Muscle of leg (tissue), 11 donors: Measurements from ENCODE around the gene UVRAG. TPM values are rescaled to one million over a fixed set of nuclear protein-coding genes. Genes with fewer than 3 reads are reported as not detected.

Experiments
- DNase-seq: peaks from one replicate; pipeline ENCODE4 v3.0.0; 2013
- H3K27ac ChIP-seq: one replicate; pipeline ENCODE4 v1.5.1; 2013; ENCODE audit warnings: mild to moderate bottlenecking, low read length, control low read depth
- H3K27me3 ChIP-seq: one replicate; pipeline ENCODE4 v1.6.1; 2013; ENCODE audit warnings: low read length; ENCODE audit not compliant: control insufficient read depth, insufficient read depth
- H3K36me3 ChIP-seq: one replicate; pipeline ENCODE4 v1.6.1; 2013; ENCODE audit warnings: low read length; ENCODE audit not compliant: control insufficient read depth, insufficient read depth
- H3K4me1 ChIP-seq: one replicate; pipeline ENCODE4 v1.6.1; 2013; ENCODE audit warnings: low read length; ENCODE audit not compliant: control insufficient read depth, insufficient read depth
- H3K4me3 ChIP-seq: one replicate; pipeline ENCODE4 v1.5.1; 2013; ENCODE audit warnings: low read length, control low read depth
- H3K9me3 ChIP-seq: replicated peaks from 2 replicates; pipeline ENCODE4 v1.6.1; 2013; ENCODE audit warnings: low read depth, low read length; ENCODE audit not compliant: control insufficient read depth
- WGBS: methylation state at CpG from one replicate; pipeline ENCODE4 v1.1.5; 2013; ENCODE audit warnings: missing lambda C conversion rate; ENCODE audit not compliant: insufficient coverage; 5-methylcytosine and 5-hydroxymethylcytosine counted together
- polyA plus RNA-seq, 8 donors: library from polyadenylated mRNA; unstranded; fragments of 120-200 nt; gene quantifications; one replicate each; pipeline versions ENCODE4 v1.2.1 to v1.2.3, GENCODE V29; 2013; ENCODE audit warnings: inconsistent platforms in 1 of 8, low replicate concordance in 1 of 8; ENCODE audit not compliant: insufficient read length in 8 of 8, insufficient read depth in 1 of 8
- total RNA-seq: library from RNA; stranded (reverse); fragments of 120-200 nt; gene quantifications from one replicate; pipeline ENCODE4 v1.2.4, GENCODE V29; 2013

Gene UVRAG
- total and polyA plus RNA-seq, 9 donors = 8.1 to 10.2 (median 9.1) TPM

- Histone ChIP-seq H3K4me3 (no peak overlapping the region), H3K9me3 (no peaks in the 10 kb centered on the region), H3K36me3 (no peaks in the 10 kb centered on the region), H3K4me1 (peaks cover 14% of the 10 kb centered on the region), H3K27me3 (no peaks in the 10 kb centered on the region), H3K27ac (peak overlapping the region; percentile 9)
- no peak for DNase-seq
- 70% methylated on average over 11 of the region's 12 CpGs for WGBS
These were observed 12.7 kb upstream of the UVRAG start for GRCh38 chr11:75802021-75802912.

DNA sequence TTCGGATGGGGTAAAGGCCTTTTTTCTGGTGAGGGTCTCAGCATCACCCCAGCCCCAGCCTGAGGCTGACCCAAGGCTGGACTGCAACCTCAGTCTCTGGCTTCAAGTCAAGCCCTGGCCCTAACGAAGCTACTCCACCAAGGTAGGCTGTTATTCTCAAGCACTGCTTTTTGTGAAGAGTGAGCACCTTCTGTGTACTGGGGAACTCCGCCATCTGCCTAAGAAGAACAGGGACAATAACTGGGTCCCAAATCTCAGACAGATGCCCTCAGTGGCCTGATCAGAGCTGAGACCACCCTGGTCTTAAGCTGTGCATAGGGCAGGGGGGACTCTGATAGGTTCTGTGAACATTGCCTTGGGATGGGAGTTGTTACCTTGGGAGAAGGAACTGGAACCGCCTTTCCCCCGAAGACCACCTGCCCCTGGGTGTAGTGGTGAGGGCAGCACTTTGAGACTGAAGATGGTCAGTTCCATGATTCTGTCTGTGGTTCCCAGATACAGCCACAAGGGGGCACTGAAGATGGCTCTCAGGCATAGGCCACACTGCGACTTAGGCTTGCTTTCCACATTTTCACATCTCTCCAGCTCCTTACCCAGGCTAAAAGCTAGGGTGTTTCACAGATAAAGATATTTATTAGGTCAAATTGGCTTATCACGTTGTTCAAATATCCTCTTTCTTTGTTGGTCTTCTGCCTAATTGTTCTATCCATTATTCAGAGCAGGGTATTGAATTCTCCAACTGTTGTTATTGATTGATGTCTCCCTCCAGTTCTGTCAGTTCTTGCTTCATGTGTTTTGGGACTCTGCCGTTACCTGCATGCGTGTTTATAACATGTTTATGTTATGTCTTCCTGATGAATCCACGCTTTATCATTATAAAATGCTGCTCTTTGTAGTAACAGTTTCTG lies 11.8 kb upstream of the UVRAG start:
- H3K36me3 ChIP-seq = no peaks in the 10 kb centered on the region
- H3K9me3 ChIP-seq = no peaks in the 10 kb centered on the region
- no peaks in the 10 kb centered on the region for H3K27me3 ChIP-seq
- WGBS = 31% methylated on average over 3 of the region's 10 CpGs
- H3K27ac ChIP-seq = no peak overlapping the region
- DNase-seq = peak; percentile 81
- peaks cover 14% of the 10 kb centered on the region for H3K4me1 ChIP-seq
- H3K4me3 ChIP-seq = no peak overlapping the region

GRCh38 chr11:75809111-75809510 lies 5.9 kb upstream of the UVRAG start:
- 59% methylated on average over 2 of the region's 2 CpGs for WGBS
- Histone ChIP-seq H3K4me1 (peaks cover 4% of the 10 kb centered on the region), H3K27me3 (no peaks in the 10 kb centered on the region), H3K4me3 (no peak overlapping the region), H3K9me3 (no peaks in the 10 kb centered on the region), H3K36me3 (no peaks in the 10 kb centered on the region), H3K27ac (no peak overlapping the region)
- no peak for DNase-seq

DNA sequence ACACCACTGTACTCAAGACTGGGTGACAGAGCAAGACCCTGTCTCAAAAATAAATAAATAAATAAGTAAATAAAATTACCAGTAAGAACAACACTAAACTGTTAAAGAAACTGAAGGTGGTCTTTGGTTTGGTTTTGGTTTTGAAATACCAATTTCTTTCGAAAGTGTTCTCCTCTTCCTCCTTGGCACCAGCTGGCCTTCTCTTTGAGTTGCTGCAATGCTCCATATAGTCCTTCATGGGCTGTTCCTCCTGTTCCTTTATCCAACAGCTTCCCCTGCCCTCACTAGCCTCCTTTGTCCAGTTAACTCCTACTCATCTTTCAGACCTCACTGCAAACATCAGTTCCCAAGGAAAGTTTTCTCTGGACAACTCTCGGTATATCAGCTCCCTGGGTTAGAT lies 5.0 kb upstream of the UVRAG start:
- WGBS = 83% methylated on average over 2 of the region's 2 CpGs
- Histone ChIP-seq H3K36me3 (no peaks in the 10 kb centered on the region), H3K4me3 (no peak overlapping the region), H3K9me3 (no peaks in the 10 kb centered on the region), H3K27me3 (no peaks in the 10 kb centered on the region), H3K4me1 (peaks cover 8% of the 10 kb centered on the region), H3K27ac (no peak overlapping the region)
- no peak for DNase-seq

GRCh38 chr11:75810637-75811390 lies 4.2 kb upstream of the UVRAG start:
- WGBS = 62% methylated on average over 6 of the region's 8 CpGs
- H3K36me3 ChIP-seq = no peaks in the 10 kb centered on the region
- no peak for DNase-seq
- no peak overlapping the region for H3K27ac ChIP-seq
- H3K27me3 ChIP-seq = no peaks in the 10 kb centered on the region
- peaks cover 10% of the 10 kb centered on the region for H3K4me1 ChIP-seq
- no peaks in the 10 kb centered on the region for H3K9me3 ChIP-seq
- H3K4me3 ChIP-seq = no peak overlapping the region

- Histone ChIP-seq H3K4me1 (peaks cover 16% of the 10 kb centered on the region), H3K27ac (no peak overlapping the region), H3K27me3 (no peaks in the 10 kb centered on the region), H3K4me3 (no peak overlapping the region), H3K9me3 (no peaks in the 10 kb centered on the region), H3K36me3 (no peaks in the 10 kb centered on the region)
- DNase-seq = no peak
- WGBS = 60% methylated on average over 1 of the region's 2 CpGs
These were observed 3.5 kb upstream of the UVRAG start for GRCh38 chr11:75811485-75811884.

DNA sequence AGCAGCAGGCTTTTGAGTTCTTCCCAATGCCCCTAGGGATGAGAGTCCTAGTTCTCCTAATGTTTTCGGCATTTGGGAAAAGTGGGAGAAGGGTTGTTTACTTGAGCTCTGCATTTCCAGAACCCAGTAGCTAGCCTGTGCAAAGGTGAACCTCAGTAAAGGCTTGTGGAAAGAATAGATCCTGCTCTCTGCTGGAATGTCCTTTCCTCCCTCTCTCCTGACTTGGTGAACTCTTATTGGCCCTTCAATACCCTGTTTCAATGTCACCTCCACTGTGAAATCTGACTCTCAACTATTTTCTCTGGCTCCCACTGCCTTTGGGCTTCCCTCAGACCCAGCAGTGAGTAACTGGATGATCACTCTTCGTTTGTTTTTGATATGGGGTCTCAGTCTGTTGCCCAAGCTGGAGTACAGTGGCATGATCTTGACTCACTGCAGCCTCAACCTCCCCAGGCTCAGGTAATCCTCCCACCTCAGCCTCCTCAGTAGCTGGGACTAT lies 2.4 kb upstream of the UVRAG start:
- H3K4me1 ChIP-seq = peaks cover 21% of the 10 kb centered on the region
- no peaks in the 10 kb centered on the region for H3K27me3 ChIP-seq
- no peak overlapping the region for H3K4me3 ChIP-seq
- H3K36me3 ChIP-seq = no peaks in the 10 kb centered on the region
- H3K9me3 ChIP-seq = no peaks in the 10 kb centered on the region
- no peak for DNase-seq
- H3K27ac ChIP-seq = no peak overlapping the region
- 67% methylated on average over 1 of the region's 2 CpGs for WGBS

DNA sequence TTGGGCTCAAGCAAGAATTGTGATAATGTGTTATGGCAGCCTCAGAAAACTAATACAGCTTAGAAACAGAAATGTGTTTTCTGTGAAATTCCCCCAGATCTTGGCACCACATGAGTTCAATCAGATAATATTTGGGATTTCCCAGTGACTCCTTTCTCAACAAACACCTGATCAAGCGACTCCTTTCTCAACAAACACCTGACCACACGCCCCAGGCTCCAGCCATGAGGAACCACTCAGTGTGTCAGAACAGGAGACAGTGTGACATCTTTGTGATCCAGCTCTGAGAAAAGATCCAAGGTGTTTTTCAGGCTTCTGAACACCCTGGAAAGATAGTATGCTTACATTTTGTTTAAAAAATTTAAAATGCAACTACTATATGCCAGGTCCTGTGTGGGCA lies 1.9 kb upstream of the UVRAG start:
- Histone ChIP-seq H3K4me1 (peaks cover 21% of the 10 kb centered on the region), H3K27ac (peak overlapping the region; percentile 48)

GRCh38 chr11:75813622-75814039 lies 1.4 kb upstream of the UVRAG start:
- H3K27me3 ChIP-seq = no peaks in the 10 kb centered on the region
- no peak overlapping the region for H3K4me3 ChIP-seq
- peaks cover 21% of the 10 kb centered on the region for H3K4me1 ChIP-seq
- 71% methylated on average over 1 of the region's 1 CpG for WGBS
- no peaks in the 10 kb centered on the region for H3K36me3 ChIP-seq
- no peak for DNase-seq
- no peaks in the 10 kb centered on the region for H3K9me3 ChIP-seq
- H3K27ac ChIP-seq = peak overlapping the region; percentile 95

More for the DNA sequence above, 1.9 kb upstream of the UVRAG start:
- Histone ChIP-seq H3K27me3 (no peaks in the 10 kb centered on the region), H3K36me3 (no peaks in the 10 kb centered on the region), H3K9me3 (no peaks in the 10 kb centered on the region), H3K4me3 (no peak overlapping the region)
- DNase-seq = no peak
- WGBS = 100% methylated on average over 2 of the region's 2 CpGs
